HepG2 (cell line): ENCODE measurements around the gene ABCB4. TPM values are rescaled to one million over a fixed set of nuclear protein-coding genes. Genes with fewer than 3 reads are reported as not detected.

Experiments used
- EED ChIP-seq: sonication (generic); formaldehyde crosslinking; IDR thresholded peaks from 2 replicates; pipeline ENCODE4 v1.5.0; 2020; ENCODE audit warnings: mild to moderate bottlenecking, missing genetic modification reagents
- GATAD1 ChIP-seq: IDR thresholded peaks from 2 replicates; pipeline ENCODE4 v1.6.1; 2016; ENCODE audit warnings: missing genetic modification reagents, missing compliant biosample characterization
- IKZF4 ChIP-seq: sonication (generic); formaldehyde crosslinking; IDR thresholded peaks from 2 replicates; pipeline ENCODE4 v1.5.1; 2020; ENCODE audit warnings: borderline replicate concordance, mild to moderate bottlenecking, low read depth, missing genetic modification reagents; ENCODE audit errors: not compliant biosample characterization
- NCOA1 ChIP-seq: sonication (generic); formaldehyde crosslinking; IDR thresholded peaks from 2 replicates; pipeline ENCODE4 v1.9.0; 2021; ENCODE audit warnings: missing genetic modification reagents
- NFKBIZ ChIP-seq: IDR thresholded peaks from 2 replicates; pipeline ENCODE4 v1.6.1; 2018; ENCODE audit warnings: missing genetic modification reagents, missing compliant biosample characterization
- SIN3B ChIP-seq: fragments of 150-350 bp; IDR thresholded peaks from 2 replicates; pipeline ENCODE4 v1.6.1; 2014; ENCODE audit warnings: low read length
- SP2 ChIP-seq: sonication (generic); formaldehyde crosslinking; IDR thresholded peaks from 2 replicates; pipeline ENCODE4 v1.5.1; 2020; ENCODE audit warnings: mild to moderate bottlenecking, missing genetic modification reagents
- SP5 ChIP-seq: IDR thresholded peaks from 2 replicates; pipeline ENCODE4 v1.6.1; 2016; ENCODE audit warnings: low read depth, borderline replicate concordance
- ZFYVE20 ChIP-seq: sonication (generic); formaldehyde crosslinking; IDR thresholded peaks from 2 replicates; pipeline ENCODE4 v1.8.0; 2023; ENCODE audit warnings: low read depth, mild to moderate bottlenecking, moderate library complexity, missing genetic modification reagents, borderline replicate concordance
- ZNF33A ChIP-seq: sonication (generic); formaldehyde crosslinking; IDR thresholded peaks from 2 replicates; pipeline ENCODE4 v1.5.1; 2020; ENCODE audit warnings: missing genetic modification reagents, mild to moderate bottlenecking, moderate library complexity, borderline replicate concordance
- ZNF652 ChIP-seq: IDR thresholded peaks from 2 replicates; pipeline ENCODE4 v1.6.1; 2016; ENCODE audit warnings: low read depth, borderline replicate concordance
- ZNF703 ChIP-seq: sonication (generic); formaldehyde crosslinking; IDR thresholded peaks from 2 replicates; pipeline ENCODE4 v1.5.1; 2020; ENCODE audit warnings: missing genetic modification reagents, mild to moderate bottlenecking, moderate library complexity, borderline replicate concordance
- ZNF737 ChIP-seq: sonication (generic); formaldehyde crosslinking; IDR thresholded peaks from 2 replicates; pipeline ENCODE4 v1.5.0; 2020; ENCODE audit warnings: missing genetic modification reagents, mild to moderate bottlenecking, borderline replicate concordance
- polyA plus RNA-seq, 8 experiments: library from polyadenylated mRNA; depleted of rRNA in 3 of 8; stranded (reverse) in 7 of 8; unstranded in 1 of 8; fragments of >200 nt; fragmentation: Illumina TruSeq in 4 of 8; extraction: Trizol in 4 of 8; gene quantifications; 2 replicates each; pipeline versions ENCODE4 v1.2.1 to v1.2.3, GENCODE V29; 2011 to 2016; ENCODE audit warnings: low read depth in 4 of 8, missing spikeins in 1 of 8, mixed read lengths in 1 of 8; ENCODE audit not compliant: insufficient read depth in 1 of 8
- total RNA-seq, 5 experiments: library from RNA; depleted of rRNA; stranded (reverse); fragments of >200 nt; fragmentation: Illumina TruSeq; extraction: Trizol; gene quantifications; 2 replicates each; pipeline ENCODE4 v1.2.3, GENCODE V29; 2016; ENCODE audit warnings: low read depth in 1 of 5
- TF ChIP-seq, protein P1 (sequence below): sonication (generic); formaldehyde crosslinking; IDR thresholded peaks from 2 replicates; pipeline ENCODE4 v1.5.0; 2020; ENCODE audit warnings: mild to moderate bottlenecking, missing genetic modification reagents
- TF ChIP-seq, protein P2 (sequence below): sonication (generic); formaldehyde crosslinking; IDR thresholded peaks from 2 replicates; pipeline ENCODE4 v1.5.1; 2020; ENCODE audit warnings: missing genetic modification reagents, mild to moderate bottlenecking, borderline replicate concordance
- TF ChIP-seq, protein P3 (sequence below): sonication (generic); formaldehyde crosslinking; IDR thresholded peaks from 2 replicates; pipeline ENCODE4 v1.4.0; 2020; ENCODE audit warnings: missing genetic modification reagents, borderline replicate concordance
- TF ChIP-seq, protein P4 (sequence below): sonication (generic); formaldehyde crosslinking; IDR thresholded peaks from 2 replicates; pipeline ENCODE4 v1.4.0; 2020; ENCODE audit warnings: mild to moderate bottlenecking, missing genetic modification reagents
- TF ChIP-seq, protein P5 (sequence below): sonication (generic); formaldehyde crosslinking; IDR thresholded peaks from 2 replicates; pipeline ENCODE4 v1.8.0; 2022; ENCODE audit warnings: mild to moderate bottlenecking, missing genetic modification reagents, borderline replicate concordance

ABCB4 gene
- total and polyA plus RNA-seq, 2 of the 13 experiments (the other 11 are each of a cell fraction or from before 2014, with no cell fraction given): 18.0 to 32.4 TPM

DNA sequence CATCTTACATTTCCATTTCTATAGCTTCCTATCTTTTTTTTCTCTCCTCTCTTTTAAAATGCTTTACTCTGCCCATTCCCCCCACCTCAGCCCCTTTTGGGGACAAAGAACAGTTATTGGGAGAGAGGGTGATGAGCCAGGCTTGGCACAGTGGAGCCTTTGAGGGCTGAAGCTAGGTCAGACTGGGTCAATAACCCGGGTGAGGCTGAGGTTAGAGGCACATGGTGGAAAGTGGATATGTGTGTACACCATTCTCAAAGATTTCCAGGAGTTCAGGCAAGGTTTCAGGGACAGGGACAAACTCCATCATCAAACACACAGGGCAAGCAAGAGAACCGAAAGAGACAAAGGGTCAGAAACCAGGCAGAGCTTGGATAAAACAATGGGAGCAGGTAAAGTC lies 11.5 kb downstream of the ABCB4 start (continued):
- TF ChIP-seq, protein P1, sequence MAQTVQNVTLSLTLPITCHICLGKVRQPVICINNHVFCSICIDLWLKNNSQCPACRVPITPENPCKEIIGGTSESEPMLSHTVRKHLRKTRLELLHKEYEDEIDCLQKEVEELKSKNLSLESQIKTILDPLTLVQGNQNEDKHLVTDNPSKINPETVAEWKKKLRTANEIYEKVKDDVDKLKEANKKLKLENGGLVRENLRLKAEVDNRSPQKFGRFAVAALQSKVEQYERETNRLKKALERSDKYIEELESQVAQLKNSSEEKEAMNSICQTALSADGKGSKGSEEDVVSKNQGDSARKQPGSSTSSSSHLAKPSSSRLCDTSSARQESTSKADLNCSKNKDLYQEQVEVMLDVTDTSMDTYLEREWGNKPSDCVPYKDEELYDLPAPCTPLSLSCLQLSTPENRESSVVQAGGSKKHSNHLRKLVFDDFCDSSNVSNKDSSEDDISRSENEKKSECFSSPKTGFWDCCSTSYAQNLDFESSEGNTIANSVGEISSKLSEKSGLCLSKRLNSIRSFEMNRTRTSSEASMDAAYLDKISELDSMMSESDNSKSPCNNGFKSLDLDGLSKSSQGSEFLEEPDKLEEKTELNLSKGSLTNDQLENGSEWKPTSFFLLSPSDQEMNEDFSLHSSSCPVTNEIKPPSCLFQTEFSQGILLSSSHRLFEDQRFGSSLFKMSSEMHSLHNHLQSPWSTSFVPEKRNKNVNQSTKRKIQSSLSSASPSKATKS (CRISPR knock-in tag): no peak
- TF ChIP-seq IKZF4 (CRISPR knock-in tag) (no peak), ZNF703 (CRISPR knock-in tag) (no peak), SP5 (CRISPR knock-in tag) (peak; percentile 65; the same call in 1 of the 2 replicates), GATAD1 (CRISPR knock-in tag) (0 out of 2 replicates have a peak, but pooled peaks have one; percentile 38), ZNF652 (CRISPR knock-in tag) (no peak), SP2 (no peak), SIN3B (no peak), NFKBIZ (CRISPR knock-in tag) (peak; percentile 59; the same call in 1 of the 2 replicates), ZNF33A (no peak), ZFYVE20 (CRISPR knock-in tag) (no peak), ZNF737 (no peak), EED (CRISPR knock-in tag) (no peak), NCOA1 (CRISPR knock-in tag) (peak; percentile 29; the same call in 1 of the 2 replicates)
- TF ChIP-seq, protein P2, sequence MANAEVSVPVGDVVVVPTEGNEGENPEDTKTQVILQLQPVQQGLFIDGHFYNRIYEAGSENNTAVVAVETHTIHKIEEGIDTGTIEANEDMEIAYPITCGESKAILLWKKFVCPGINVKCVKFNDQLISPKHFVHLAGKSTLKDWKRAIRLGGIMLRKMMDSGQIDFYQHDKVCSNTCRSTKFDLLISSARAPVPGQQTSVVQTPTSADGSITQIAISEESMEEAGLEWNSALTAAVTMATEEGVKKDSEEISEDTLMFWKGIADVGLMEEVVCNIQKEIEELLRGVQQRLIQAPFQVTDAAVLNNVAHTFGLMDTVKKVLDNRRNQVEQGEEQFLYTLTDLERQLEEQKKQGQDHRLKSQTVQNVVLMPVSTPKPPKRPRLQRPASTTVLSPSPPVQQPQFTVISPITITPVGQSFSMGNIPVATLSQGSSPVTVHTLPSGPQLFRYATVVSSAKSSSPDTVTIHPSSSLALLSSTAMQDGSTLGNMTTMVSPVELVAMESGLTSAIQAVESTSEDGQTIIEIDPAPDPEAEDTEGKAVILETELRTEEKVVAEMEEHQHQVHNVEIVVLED: 0 out of 2 replicates have a peak, but pooled peaks have one; percentile 21
- TF ChIP-seq, protein P3, sequence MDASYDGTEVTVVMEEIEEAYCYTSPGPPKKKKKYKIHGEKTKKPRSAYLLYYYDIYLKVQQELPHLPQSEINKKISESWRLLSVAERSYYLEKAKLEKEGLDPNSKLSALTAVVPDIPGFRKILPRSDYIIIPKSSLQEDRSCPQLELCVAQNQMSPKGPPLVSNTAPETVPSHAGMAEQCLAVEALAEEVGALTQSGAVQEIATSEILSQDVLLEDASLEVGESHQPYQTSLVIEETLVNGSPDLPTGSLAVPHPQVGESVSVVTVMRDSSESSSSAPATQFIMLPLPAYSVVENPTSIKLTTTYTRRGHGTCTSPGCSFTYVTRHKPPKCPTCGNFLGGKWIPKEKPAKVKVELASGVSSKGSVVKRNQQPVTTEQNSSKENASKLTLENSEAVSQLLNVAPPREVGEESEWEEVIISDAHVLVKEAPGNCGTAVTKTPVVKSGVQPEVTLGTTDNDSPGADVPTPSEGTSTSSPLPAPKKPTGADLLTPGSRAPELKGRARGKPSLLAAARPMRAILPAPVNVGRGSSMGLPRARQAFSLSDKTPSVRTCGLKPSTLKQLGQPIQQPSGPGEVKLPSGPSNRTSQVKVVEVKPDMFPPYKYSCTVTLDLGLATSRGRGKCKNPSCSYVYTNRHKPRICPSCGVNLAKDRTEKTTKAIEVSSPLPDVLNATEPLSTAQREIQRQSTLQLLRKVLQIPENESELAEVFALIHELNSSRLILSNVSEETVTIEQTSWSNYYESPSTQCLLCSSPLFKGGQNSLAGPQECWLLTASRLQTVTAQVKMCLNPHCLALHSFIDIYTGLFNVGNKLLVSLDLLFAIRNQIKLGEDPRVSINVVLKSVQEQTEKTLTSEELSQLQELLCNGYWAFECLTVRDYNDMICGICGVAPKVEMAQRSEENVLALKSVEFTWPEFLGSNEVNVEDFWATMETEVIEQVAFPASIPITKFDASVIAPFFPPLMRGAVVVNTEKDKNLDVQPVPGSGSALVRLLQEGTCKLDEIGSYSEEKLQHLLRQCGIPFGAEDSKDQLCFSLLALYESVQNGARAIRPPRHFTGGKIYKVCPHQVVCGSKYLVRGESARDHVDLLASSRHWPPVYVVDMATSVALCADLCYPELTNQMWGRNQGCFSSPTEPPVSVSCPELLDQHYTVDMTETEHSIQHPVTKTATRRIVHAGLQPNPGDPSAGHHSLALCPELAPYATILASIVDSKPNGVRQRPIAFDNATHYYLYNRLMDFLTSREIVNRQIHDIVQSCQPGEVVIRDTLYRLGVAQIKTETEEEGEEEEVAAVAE (CRISPR knock-in tag): no peak
- TF ChIP-seq, protein P4, sequence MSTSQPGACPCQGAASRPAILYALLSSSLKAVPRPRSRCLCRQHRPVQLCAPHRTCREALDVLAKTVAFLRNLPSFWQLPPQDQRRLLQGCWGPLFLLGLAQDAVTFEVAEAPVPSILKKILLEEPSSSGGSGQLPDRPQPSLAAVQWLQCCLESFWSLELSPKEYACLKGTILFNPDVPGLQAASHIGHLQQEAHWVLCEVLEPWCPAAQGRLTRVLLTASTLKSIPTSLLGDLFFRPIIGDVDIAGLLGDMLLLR (CRISPR knock-in tag): no peak
- TF ChIP-seq, protein P5, sequence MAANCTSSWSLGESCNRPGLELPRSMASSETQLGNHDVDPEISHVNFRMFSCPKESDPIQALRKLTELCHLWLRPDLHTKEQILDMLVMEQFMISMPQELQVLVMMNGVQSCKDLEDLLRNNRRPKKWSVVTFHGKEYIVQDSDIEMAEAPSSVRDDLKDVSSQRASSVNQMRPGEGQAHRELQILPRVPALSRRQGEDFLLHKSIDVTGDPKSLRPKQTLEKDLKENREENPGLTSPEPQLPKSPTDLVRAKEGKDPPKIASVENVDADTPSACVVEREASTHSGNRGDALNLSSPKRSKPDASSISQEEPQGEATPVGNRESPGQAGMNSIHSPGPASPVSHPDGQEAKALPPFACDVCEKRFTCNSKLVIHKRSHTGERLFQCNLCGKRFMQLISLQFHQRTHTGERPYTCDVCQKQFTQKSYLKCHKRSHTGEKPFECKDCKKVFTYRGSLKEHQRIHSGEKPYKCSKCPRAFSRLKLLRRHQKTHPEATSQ (CRISPR knock-in tag): no peak
